ENCODE results near the gene CYB561D1. TPM values are rescaled to one million over a fixed set of nuclear protein-coding genes. Genes with fewer than 3 reads are reported as not detected.

CYB561D1 gene
- total RNA-seq, 1 experiment from 2014 or later, result 11.7 TPM

DNA sequence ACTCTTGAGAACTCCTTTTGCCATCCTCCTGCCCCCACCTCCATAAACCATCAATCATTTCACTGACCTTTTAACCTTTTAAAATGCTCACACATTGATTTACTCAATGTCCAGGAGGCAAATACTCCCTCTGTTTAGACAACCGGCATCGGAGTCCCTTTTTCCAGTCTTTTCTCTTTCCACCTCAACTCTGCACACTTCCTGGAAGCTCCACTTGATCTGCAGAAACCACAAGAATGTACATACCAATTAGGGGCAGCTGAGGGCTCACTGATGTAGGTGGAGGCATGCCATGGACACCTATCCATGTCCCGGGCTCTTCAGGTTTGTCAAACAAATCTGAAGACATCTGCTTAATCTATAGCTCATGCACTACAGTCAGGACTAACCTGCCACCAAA, 21.0 kb downstream of the CYB561D1 start:
- no peaks in the 10 kb centered on the region for H3K9me3 ChIP-seq (ENCODE audit: insufficient read depth, low read depth)
- ChIA-PET POLR2A (ENCODE audit: unreplicated experiment) (interaction anchor here (0.6 kb wide), 1 partner anchor 117 kb away, joined by 4 read pairs; no protein-coding TSS in a partner anchor), CTCF (interaction anchor here (1.1 kb wide), 1 partner anchor 18 kb away, joined by 5 read pairs; no protein-coding TSS in a partner anchor)
- peaks cover 10% of the 10 kb centered on the region for H3K4me1 ChIP-seq (replicated peaks; ENCODE audit: insufficient read depth)
- H3K36me3 ChIP-seq (ENCODE audit: low read depth), result no peaks in the 10 kb centered on the region
- TF ChIP-seq EZH2 (IDR thresholded peaks at IDR 0.05; ENCODE audit: low read depth), result no peak
- no peak for TF ChIP-seq CTCF (conservative IDR thresholded peaks at IDR 0.05)
- no peaks in the 10 kb centered on the region for H3K79me2 ChIP-seq (ENCODE audit: low read depth)
- DNase-seq, result no peak
- H3K4me2 ChIP-seq, result no peak overlapping the region
- H3K4me3 ChIP-seq, result no peak overlapping the region
- BruUV-seq (replicated peaks), result no TSS peak
- no peaks in the 10 kb centered on the region; the same call in 1 of the 2 replicates for H3F3A ChIP-seq (ENCODE audit: insufficient read depth, low read depth)
- H3K27ac ChIP-seq, result no peak overlapping the region
- H3K27me3 ChIP-seq (ENCODE audit: insufficient read depth, low read depth), result no peaks in the 10 kb centered on the region
- H3K9me2 ChIP-seq (ENCODE audit: insufficient read depth), result no peaks in the 10 kb centered on the region; the same call in 1 of the 2 replicates
- intact Hi-C loops (cut with micrococcal nuclease; ENCODE audit: unreplicated experiment), result no loop called here
- H2AFZ ChIP-seq, result no peak overlapping the region
- no peaks in the 10 kb centered on the region for H4K20me1 ChIP-seq (ENCODE audit: insufficient read depth)

- CTCF ChIA-PET, result no interaction called here
- no TSS peak for BruUV-seq (replicated peaks)
- POLR2A ChIA-PET (ENCODE audit: unreplicated experiment), result no interaction called here
These were observed 23.0 kb downstream of the CYB561D1 start for GRCh38 chr1:109516872-109517271.

GRCh38 chr1:109517337-109517736, 23.4 kb downstream of the CYB561D1 start:
- BruUV-seq (replicated peaks), result no TSS peak
- no peaks in the 10 kb centered on the region; the same call in 1 of the 2 replicates for H3K9me2 ChIP-seq (ENCODE audit: insufficient read depth)

More at GRCh38 chr1:109516872-109517271, 23.0 kb downstream of the CYB561D1 start:
- H3K4me2 ChIP-seq, result no peak overlapping the region
- no peaks in the 10 kb centered on the region for H3K79me2 ChIP-seq (ENCODE audit: low read depth)
- intact Hi-C loops (cut with micrococcal nuclease; ENCODE audit: unreplicated experiment), result no loop called here
- H2AFZ ChIP-seq, result no peak overlapping the region
- H3K4me3 ChIP-seq, result no peak overlapping the region
- no peaks in the 10 kb centered on the region for H3K36me3 ChIP-seq (ENCODE audit: low read depth)
- no peak for TF ChIP-seq CTCF (conservative IDR thresholded peaks at IDR 0.05)
- TF ChIP-seq EZH2 (IDR thresholded peaks at IDR 0.05; ENCODE audit: low read depth), result no peak
- H3K9me3 ChIP-seq (ENCODE audit: insufficient read depth, low read depth), result no peaks in the 10 kb centered on the region
- no peaks in the 10 kb centered on the region; the same call in 1 of the 2 replicates for H3F3A ChIP-seq (ENCODE audit: insufficient read depth, low read depth)
- no peaks in the 10 kb centered on the region for H3K4me1 ChIP-seq (replicated peaks; ENCODE audit: insufficient read depth)
- H3K27me3 ChIP-seq (ENCODE audit: insufficient read depth, low read depth), result peaks cover 17% of the 10 kb centered on the region; the same call in 1 of the 2 replicates
- no peak for DNase-seq
- no peaks in the 10 kb centered on the region; the same call in 1 of the 2 replicates for H3K9me2 ChIP-seq (ENCODE audit: insufficient read depth)
- H3K27ac ChIP-seq, result no peak overlapping the region
- no peaks in the 10 kb centered on the region for H4K20me1 ChIP-seq (ENCODE audit: insufficient read depth)

More at GRCh38 chr1:109517337-109517736, 23.4 kb downstream of the CYB561D1 start:
- ChIA-PET POLR2A (ENCODE audit: unreplicated experiment) (no interaction called here), CTCF (no interaction called here)
- H3K27ac ChIP-seq, result no peak overlapping the region
- intact Hi-C loops (cut with micrococcal nuclease; ENCODE audit: unreplicated experiment), result no loop called here
- no peaks in the 10 kb centered on the region for H4K20me1 ChIP-seq (ENCODE audit: insufficient read depth)
- H3K4me1 ChIP-seq (replicated peaks; ENCODE audit: insufficient read depth), result no peaks in the 10 kb centered on the region
- H3K9me3 ChIP-seq (ENCODE audit: insufficient read depth, low read depth), result no peaks in the 10 kb centered on the region
- H3K79me2 ChIP-seq (ENCODE audit: low read depth), result no peaks in the 10 kb centered on the region
- no peak for TF ChIP-seq CTCF (conservative IDR thresholded peaks at IDR 0.05)
- TF ChIP-seq EZH2 (IDR thresholded peaks at IDR 0.05; ENCODE audit: low read depth), result no peak
- H3K4me3 ChIP-seq, result no peak overlapping the region
- H3K4me2 ChIP-seq, result no peak overlapping the region
- DNase-seq, result no peak
- no peaks in the 10 kb centered on the region for H3K36me3 ChIP-seq (ENCODE audit: low read depth)
- H3K27me3 ChIP-seq (ENCODE audit: insufficient read depth, low read depth), result peaks cover 22% of the 10 kb centered on the region; the same call in 1 of the 2 replicates
- no peaks in the 10 kb centered on the region; the same call in 1 of the 2 replicates for H3F3A ChIP-seq (ENCODE audit: insufficient read depth, low read depth)
- no peak overlapping the region for H2AFZ ChIP-seq
